ENCODE results near the gene ABCC3. TPM values are rescaled to one million over a fixed set of nuclear protein-coding genes. Genes with fewer than 3 reads are reported as not detected.

The ABCC3 gene
- total RNA-seq, 1 donor from 2014 or later, result 0.73 TPM

DNA sequence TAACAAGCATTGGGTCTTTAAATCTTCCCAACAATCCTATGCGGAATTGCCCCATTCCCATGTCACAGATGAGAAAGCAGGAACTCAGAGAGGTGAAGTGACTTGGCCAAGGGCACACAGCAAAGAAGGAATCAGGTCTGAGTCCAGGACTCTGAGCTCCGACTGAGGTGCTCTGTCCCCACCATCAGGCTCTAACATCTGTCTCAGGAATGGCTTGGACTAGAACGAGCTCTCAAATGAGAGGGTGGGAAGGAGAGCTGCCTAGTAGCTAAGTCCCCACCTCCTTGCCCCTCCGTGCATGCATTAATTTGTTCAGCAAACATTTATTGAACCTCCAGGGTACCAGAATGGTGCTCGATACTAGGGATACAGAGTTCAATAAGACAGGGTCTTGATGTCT lies 26.7 kb downstream of the ABCC3 start:
- no peaks in the 10 kb centered on the region for H3K36me3 Mint-ChIP-seq (ENCODE audit: unreplicated experiment)
- H3K9me3 Mint-ChIP-seq (ENCODE audit: unreplicated experiment), result no peaks in the 10 kb centered on the region
- H3K27ac Mint-ChIP-seq (ENCODE audit: unreplicated experiment), result peak overlapping the region; percentile 85
- H3K27me3 Mint-ChIP-seq (ENCODE audit: unreplicated experiment), result no peaks in the 10 kb centered on the region
- TF ChIP-seq, protein P1, sequence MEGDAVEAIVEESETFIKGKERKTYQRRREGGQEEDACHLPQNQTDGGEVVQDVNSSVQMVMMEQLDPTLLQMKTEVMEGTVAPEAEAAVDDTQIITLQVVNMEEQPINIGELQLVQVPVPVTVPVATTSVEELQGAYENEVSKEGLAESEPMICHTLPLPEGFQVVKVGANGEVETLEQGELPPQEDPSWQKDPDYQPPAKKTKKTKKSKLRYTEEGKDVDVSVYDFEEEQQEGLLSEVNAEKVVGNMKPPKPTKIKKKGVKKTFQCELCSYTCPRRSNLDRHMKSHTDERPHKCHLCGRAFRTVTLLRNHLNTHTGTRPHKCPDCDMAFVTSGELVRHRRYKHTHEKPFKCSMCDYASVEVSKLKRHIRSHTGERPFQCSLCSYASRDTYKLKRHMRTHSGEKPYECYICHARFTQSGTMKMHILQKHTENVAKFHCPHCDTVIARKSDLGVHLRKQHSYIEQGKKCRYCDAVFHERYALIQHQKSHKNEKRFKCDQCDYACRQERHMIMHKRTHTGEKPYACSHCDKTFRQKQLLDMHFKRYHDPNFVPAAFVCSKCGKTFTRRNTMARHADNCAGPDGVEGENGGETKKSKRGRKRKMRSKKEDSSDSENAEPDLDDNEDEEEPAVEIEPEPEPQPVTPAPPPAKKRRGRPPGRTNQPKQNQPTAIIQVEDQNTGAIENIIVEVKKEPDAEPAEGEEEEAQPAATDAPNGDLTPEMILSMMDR (IDR thresholded peaks at IDR 0.05), result no peak
- H3K4me3 Mint-ChIP-seq (ENCODE audit: unreplicated experiment), result no peak overlapping the region
- H3K4me1 Mint-ChIP-seq (ENCODE audit: unreplicated experiment), result peaks cover 25% of the 10 kb centered on the region
- DNase-seq (ENCODE audit: extremely low spot score, unreplicated experiment), result no peak

DNA sequence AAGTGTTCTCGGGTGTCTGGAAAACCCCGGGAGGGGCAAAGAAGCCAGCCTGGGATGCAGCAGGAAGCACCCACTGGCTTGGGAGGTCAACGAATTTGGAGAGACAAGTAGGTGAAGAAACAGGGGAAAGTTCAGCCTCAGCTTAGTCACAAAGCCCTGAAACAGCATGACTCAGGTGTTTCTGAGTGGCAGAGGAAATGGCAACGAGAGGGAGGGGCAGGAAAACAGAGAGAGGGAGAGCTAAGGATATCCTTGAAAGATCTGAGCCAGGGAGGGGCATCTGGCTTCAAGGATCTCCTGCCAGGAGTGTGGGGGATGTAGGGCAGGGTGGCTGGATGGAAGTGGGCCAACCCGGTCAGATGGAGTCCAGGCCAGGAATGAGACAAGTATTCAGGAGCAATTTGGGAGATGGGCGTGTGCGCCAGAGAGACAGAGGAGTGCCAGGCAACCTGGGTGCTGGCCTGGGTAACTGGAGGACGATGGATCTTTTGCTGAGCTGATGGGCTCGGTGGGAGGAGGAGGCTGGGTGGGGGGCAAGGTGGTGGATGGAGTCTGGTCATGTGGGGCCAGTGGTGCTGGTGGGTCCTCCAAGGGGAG lies 27.2 kb downstream of the ABCC3 start:
- no peak overlapping the region for H3K4me3 Mint-ChIP-seq (ENCODE audit: unreplicated experiment)
- no peak for DNase-seq (ENCODE audit: extremely low spot score, unreplicated experiment)
- TF ChIP-seq, protein P1 (IDR thresholded peaks at IDR 0.05), result no peak
- H3K27ac Mint-ChIP-seq (ENCODE audit: unreplicated experiment), result peak overlapping the region; percentile 85
- peaks cover 25% of the 10 kb centered on the region for H3K4me1 Mint-ChIP-seq (ENCODE audit: unreplicated experiment)
- H3K27me3 Mint-ChIP-seq (ENCODE audit: unreplicated experiment), result no peaks in the 10 kb centered on the region
- H3K36me3 Mint-ChIP-seq (ENCODE audit: unreplicated experiment), result no peaks in the 10 kb centered on the region
- no peaks in the 10 kb centered on the region for H3K9me3 Mint-ChIP-seq (ENCODE audit: unreplicated experiment)

DNA sequence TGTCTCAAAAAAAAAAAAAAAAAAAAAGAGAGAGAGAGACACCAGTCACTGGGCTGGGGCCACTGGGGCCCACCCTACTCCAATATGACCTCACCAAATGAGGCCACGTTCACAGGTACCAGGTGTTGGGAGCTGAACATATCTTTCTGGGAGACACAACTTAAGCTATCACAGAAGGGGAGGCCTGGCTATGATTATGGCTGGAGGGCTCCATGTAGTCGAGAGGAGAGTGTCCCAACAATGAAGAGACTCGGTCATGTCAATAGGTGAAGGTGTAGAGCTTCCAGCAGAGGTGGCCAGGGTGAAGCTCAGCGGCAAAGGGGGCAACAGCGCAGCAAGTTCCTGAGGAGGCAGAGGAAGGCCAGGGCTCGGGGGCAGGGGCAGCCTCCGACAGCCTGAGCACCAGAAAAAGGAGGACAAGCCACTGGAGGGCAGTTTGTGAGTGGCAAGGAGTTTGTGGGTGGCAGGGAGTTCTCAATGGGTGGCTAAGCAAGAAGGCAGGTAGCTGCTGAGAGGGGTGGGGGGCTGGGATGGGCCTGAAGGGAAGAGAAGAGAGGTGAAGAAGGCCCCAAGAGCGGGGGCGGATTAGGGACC lies 28.0 kb downstream of the ABCC3 start:
- Mint-ChIP-seq H3K4me1 (ENCODE audit: unreplicated experiment) (peaks cover 29% of the 10 kb centered on the region), H3K4me3 (ENCODE audit: unreplicated experiment) (no peak overlapping the region), H3K27me3 (ENCODE audit: unreplicated experiment) (no peaks in the 10 kb centered on the region), H3K27ac (ENCODE audit: unreplicated experiment) (peak overlapping the region; percentile 85), H3K36me3 (ENCODE audit: unreplicated experiment) (no peaks in the 10 kb centered on the region), H3K9me3 (ENCODE audit: unreplicated experiment) (no peaks in the 10 kb centered on the region)
- TF ChIP-seq, protein P1 (IDR thresholded peaks at IDR 0.05), result no peak
- no peak for DNase-seq (ENCODE audit: extremely low spot score, unreplicated experiment)

DNA sequence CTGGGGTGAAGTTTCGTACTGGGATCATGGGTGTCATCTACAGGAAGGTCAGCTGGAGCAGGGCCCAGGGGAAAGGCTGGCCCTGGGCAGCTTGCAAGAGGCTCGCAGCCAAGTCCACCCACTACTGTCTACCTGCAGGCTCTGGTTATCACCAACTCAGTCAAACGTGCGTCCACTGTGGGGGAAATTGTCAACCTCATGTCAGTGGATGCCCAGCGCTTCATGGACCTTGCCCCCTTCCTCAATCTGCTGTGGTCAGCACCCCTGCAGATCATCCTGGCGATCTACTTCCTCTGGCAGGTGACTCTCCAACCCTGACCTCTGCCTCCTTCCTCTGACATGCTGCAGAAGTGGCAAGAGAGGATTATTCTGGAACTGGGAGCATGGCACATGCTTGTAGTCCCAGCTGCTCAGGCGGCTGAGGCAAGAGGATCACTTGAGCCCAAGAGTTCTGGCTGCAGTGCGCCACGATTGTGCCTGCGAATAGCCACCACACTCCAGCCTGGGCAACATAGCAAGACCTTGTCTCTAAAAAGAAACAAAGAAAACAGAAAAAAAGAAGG lies 29.2 kb downstream of the ABCC3 start:
- TF ChIP-seq, protein P1 (IDR thresholded peaks at IDR 0.05), result no peak
- Mint-ChIP-seq H3K36me3 (ENCODE audit: unreplicated experiment) (no peaks in the 10 kb centered on the region), H3K27me3 (ENCODE audit: unreplicated experiment) (no peaks in the 10 kb centered on the region), H3K4me3 (ENCODE audit: unreplicated experiment) (no peak overlapping the region), H3K9me3 (ENCODE audit: unreplicated experiment) (no peaks in the 10 kb centered on the region), H3K4me1 (ENCODE audit: unreplicated experiment) (peaks cover 36% of the 10 kb centered on the region), H3K27ac (ENCODE audit: unreplicated experiment) (no peak overlapping the region)
- no peak for DNase-seq (ENCODE audit: extremely low spot score, unreplicated experiment)

DNA sequence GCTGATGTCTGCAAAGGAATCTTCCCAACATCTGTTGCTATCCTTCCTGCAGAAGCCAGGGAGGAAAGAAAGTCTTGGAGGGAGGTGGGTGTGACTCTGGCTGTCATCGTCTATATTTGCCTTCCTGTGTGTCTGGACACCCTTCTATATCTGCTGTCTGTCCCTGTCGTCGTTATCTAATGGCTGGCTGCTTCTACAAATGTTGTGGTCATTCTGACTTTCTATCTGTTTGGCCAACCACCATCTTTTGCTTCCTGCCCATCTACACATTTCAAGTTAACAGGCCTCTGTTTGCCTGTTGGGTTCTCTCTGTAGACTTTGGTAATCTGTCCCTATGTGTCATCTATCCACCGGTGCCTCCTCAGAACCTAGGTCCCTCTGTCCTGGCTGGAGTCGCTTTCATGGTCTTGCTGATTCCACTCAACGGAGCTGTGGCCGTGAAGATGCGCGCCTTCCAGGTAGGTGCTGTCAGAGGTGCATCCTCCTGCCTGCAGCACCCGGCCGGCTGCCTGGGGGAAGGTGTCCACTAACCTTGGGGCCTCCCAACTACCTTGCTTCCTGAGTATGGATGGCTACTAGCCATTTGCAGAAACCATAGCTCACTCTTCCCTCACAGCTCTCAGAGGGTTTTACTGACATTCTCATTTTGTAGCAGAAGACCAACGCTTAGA lies 30.2 kb downstream of the ABCC3 start:
- H3K27me3 Mint-ChIP-seq (ENCODE audit: unreplicated experiment), result no peaks in the 10 kb centered on the region
- no peak overlapping the region for H3K27ac Mint-ChIP-seq (ENCODE audit: unreplicated experiment)
- peaks cover 34% of the 10 kb centered on the region for H3K4me1 Mint-ChIP-seq (ENCODE audit: unreplicated experiment)
- TF ChIP-seq, protein P1 (IDR thresholded peaks at IDR 0.05), result no peak
- no peak overlapping the region for H3K4me3 Mint-ChIP-seq (ENCODE audit: unreplicated experiment)
- DNase-seq (ENCODE audit: extremely low spot score, unreplicated experiment), result no peak
- H3K36me3 Mint-ChIP-seq (ENCODE audit: unreplicated experiment), result no peaks in the 10 kb centered on the region
- no peaks in the 10 kb centered on the region for H3K9me3 Mint-ChIP-seq (ENCODE audit: unreplicated experiment)
